Fibroblast of pulmonary artery (primary cell): ENCODE results near the gene RUVBL2.
A peak's percentile ranks its signal among the peaks of the same experiment; 100 is the strongest.
"Not testable (repeated sequence)": the region's sequence is repeated elsewhere in the genome, so short reads cannot be mapped to it uniquely, and the experiment has no call there.

Source experiments
- DNase-seq: peaks from one replicate; pipeline ENCODE4 v3.0.0-alpha.2; 2010; ENCODE audit warnings: low read depth
- H3K4me3 ChIP-seq: replicated peaks from 2 replicates; pipeline ENCODE4 v1.5.1; 2011; ENCODE audit warnings: low read depth, mild to moderate bottlenecking, control low read depth, low read length, moderate library complexity
- TF ChIP-seq, protein P1 (sequence below): IDR thresholded peaks from 2 replicates; pipeline ENCODE4 v1.5.1; 2011; ENCODE audit warnings: mild to moderate bottlenecking, control low read depth, low read length, inconsistent platforms; ENCODE audit errors: missing control alignments

The RUVBL2 gene

DNA sequence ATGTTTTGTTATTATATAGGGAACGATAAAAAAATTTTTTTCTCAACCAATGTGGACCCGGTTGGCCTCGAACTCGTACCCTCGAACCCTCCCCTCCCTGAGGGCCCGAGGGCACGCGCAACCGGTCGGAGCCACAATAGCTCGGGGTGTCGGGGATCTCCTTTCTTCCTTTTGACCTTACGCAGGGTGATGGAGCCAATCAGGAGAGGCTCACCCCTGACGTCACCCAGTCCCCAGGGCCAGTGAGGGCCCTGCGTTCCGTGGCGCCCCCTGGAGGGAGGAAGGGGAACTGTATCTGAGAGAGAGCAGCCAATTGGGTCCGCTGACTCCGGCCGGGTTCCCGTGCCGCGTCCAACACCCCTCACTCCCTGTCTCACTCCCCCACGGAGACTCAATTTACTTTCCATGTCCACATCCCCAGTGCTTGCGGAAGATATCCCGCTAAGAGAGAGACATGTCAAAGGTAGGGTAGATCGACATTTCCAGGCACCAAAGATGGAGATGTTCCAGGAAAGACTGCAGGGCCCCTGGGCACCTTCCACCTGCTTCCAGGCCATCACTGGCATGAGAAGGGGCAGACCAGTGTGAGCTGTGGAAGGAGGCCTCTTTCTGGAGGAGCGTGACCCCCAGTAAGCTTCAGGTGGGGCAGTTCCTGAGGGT is 38.1 kb downstream of the RUVBL2 start, which contains the start of gene CGB2:
CGB2 (plus strand) TSS at position 249 of the 660 bp plus-strand sequence; CDS start at position 455, 206 bp downstream.
- H3K4me3 ChIP-seq, DNase-seq: not testable (repeated sequence)
- TF ChIP-seq, protein P1, sequence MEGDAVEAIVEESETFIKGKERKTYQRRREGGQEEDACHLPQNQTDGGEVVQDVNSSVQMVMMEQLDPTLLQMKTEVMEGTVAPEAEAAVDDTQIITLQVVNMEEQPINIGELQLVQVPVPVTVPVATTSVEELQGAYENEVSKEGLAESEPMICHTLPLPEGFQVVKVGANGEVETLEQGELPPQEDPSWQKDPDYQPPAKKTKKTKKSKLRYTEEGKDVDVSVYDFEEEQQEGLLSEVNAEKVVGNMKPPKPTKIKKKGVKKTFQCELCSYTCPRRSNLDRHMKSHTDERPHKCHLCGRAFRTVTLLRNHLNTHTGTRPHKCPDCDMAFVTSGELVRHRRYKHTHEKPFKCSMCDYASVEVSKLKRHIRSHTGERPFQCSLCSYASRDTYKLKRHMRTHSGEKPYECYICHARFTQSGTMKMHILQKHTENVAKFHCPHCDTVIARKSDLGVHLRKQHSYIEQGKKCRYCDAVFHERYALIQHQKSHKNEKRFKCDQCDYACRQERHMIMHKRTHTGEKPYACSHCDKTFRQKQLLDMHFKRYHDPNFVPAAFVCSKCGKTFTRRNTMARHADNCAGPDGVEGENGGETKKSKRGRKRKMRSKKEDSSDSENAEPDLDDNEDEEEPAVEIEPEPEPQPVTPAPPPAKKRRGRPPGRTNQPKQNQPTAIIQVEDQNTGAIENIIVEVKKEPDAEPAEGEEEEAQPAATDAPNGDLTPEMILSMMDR = peak; percentile 20

DNA sequence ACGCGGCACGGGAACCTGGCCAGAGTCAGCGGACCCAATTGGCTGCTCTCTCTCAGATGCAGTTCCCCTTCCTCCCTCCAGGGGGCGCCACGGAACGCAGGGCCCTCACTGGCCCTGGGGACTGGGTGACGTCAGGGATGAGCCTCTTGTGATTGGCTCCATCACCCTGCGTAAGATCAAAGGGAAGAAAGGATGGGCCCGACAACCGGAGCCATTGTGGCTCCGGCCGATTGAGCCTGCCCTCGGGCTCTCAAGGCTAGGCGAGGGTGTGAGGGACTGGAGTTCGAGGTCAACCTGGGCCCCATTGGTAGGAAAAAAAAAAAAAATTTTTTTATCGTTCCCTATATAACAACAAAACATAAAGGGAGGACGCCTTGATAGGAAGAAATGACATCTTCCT is 43.1 kb downstream of the RUVBL2 start, which contains the start of gene CGB1:
CGB1 (minus strand) TSS at position 81 of the 400 bp plus-strand sequence. CDS start 184 bp downstream, outside the sequence.
- TF ChIP-seq, protein P1 = peak; percentile 32
- not testable (repeated sequence) for DNase-seq, H3K4me3 ChIP-seq

DNA sequence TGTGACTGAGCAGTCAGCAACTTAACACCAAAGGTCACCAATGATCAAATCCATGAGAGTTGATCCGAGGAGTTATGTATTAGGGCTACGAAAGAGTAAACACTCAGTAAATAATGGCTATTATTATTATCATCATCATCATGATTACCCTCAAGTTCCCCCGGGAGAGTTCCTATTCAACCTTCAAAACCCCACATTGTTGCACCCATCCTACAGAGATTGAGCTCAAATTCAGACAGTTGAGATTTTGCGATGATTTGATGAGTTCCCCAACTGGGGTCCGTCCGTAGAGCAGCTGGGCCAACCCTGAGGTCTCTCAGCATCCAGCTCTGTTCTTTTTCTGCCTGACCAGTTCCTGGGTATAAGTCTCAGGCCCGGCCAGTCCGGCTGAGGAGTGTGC is 44.4 kb downstream of the RUVBL2 start:
- not testable (repeated sequence) for DNase-seq, H3K4me3 ChIP-seq

DNA sequence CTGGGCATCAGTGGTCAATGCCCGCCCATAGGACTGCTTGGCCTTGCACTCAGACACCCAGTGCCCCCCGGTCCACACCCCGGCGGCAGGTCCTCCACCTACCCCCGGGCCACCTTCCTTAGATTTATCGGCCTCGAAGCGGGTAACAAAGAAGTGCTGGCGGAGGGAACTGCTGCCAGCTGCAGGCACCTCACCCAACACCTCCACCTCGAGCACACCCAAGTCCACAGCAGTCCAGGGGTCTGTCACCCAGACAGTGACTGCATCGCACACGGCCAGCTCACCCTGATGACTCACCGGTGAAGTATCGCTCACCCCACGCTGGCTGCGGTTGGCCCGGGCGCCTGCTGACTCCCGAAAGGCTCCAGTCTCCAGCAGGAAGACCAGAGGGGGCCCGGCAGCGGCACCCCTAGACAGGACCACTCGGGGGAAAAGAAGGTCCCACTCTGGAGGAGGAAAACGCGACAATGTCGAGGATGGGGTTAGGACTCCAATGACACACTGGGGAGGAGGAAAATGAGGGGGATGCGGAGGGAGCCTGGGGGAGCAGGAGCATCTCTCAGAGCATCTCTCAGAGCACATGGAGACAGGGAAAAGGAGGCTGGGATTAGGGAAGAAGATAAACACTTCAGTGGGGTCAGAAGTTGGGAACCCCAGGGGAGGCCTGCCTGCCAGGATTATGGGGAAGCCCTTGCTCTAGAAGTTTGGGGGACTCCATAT is 45.0 kb downstream of the RUVBL2 start:
- not testable (repeated sequence) for H3K4me3 ChIP-seq
- DNase-seq = peak; percentile 60

DNA sequence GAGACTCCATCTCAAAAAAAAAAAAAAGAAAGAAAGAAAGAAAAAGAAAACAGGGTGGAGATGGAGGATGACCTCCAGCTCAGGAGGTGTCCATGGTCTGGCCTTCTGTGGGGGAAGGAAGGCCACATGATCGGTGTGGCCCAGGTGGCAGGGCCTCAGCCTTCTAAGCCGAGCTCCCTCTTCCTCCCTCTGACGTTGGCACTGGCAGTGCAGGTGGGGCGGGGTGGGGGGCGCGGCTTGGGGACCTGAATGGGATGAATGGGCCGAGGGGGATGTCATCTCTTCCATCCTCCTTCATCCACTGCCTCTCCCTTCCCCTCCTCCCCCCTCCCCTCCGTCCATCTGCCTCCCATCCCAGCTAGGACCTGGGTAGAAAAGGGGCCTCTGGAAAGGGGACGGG is 46.0 kb downstream of the RUVBL2 start:
- H3K4me3 ChIP-seq = not testable (repeated sequence)

DNA sequence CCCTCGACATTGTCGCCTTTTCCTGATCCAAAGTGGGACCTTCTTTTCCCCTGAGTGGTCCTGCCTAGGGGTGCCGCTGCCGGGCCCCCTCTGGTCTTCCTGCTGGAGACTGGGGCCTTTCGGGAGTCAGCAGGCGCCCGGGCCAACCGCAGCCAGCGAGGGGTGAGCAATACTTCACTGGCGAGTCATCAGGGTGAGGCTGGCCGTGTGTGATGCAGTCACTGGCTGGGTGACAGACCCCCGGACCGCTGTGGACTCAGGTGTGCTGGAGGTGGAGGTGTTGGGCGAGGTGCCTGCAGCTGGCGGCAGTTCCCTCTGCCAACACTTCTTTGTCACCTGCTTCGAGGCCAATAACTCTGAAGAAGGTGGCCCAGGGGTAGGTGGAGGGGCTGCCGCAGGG is 48.5 kb downstream of the RUVBL2 start:
- DNase-seq = no peak
- H3K4me3 ChIP-seq = no peak overlapping the region
- TF ChIP-seq, protein P1 = no peak

More for the DNA sequence above, 46.0 kb downstream of the RUVBL2 start:
- DNase-seq = not testable (repeated sequence)

DNA sequence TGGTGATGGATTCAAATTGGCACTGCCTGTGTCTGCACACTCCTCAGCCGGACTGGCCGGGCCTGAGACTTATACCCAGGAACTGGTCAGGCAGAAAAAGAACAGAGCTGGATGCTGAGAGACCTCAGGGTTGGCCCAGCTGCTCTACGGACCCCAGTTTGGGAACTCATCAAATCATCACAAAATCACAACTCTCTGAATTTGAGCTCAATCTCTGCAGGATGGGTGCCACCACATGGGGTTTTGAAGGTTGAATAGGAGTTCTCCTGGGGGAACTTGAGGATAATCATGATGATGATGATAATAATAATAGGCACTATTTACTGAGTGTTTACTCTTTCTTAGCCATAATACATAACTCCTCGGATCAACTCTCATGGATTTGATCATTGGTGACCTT is 49.0 kb downstream of the RUVBL2 start:
- not testable (repeated sequence) for H3K4me3 ChIP-seq, DNase-seq

DNA sequence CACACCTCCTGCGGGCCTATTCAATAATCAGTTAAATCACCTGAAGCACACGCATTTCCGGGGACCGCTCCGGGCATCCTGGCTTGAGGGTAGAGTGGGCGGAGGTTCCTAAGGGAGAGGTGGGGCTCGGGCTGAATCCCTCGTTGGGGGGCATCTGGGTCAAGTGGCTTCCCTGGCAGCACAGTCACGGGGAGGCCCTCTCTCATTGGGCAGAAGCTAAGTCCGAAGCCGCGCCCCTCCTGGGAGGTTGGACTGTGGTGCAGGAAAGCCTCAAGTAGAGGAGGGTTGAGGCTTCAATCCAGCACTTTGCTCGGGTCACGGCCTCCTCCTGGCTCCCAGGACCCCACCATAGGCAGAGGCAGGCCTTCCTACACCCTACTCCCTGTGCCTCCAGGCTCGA is 49.9 kb downstream of the RUVBL2 start, which contains the start of gene CGB5:
CGB5 (plus strand) TSS at position 301 of the 400 bp plus-strand sequence. CDS start 362 bp downstream, outside the sequence.
- not testable (repeated sequence) for DNase-seq, H3K4me3 ChIP-seq

DNA sequence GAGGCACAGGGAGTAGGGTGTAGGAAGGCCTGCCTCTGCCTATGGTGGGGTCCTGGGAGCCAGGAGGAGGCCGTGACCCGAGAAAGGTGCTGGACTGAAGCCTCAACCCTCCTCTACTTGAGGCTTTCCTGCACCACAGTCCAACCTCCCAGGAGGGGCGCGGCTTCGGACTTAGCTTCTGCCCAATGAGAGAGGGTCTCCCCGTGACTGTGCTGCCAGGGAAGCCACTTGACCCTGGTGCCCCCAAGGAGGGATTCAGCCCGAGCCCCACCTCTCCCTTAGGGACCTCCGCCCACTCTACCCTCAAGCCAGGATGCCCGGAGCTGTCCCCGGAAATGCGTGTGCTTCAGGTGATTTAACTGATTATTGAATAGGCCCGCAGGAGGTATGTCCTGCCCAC is 55.3 kb downstream of the RUVBL2 start, which contains the start of gene CGB8:
CGB8 (minus strand) TSS at position 101 of the 400 bp plus-strand sequence. CDS start 372 bp downstream, outside the sequence.
- H3K4me3 ChIP-seq, DNase-seq: not testable (repeated sequence)

DNA sequence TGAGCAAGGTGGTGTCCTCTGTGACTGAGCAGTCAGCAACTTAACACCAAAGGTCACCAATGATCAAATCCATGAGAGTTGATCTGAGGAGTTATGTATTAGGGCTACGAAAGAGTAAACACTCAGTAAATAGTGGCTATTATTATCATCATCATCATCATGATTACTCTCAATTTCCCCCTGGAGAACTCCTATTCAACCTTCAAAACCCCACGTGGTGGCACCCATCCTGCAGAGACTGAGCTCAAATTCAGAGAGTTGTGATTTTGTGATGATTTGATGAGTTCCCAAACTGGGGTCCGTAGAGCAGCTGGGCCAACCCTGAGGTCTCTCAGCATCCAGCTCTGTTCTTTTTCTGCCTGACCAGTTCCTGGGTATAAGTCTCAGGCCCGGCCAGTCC is 56.1 kb downstream of the RUVBL2 start:
- not testable (repeated sequence) for DNase-seq, H3K4me3 ChIP-seq

DNA sequence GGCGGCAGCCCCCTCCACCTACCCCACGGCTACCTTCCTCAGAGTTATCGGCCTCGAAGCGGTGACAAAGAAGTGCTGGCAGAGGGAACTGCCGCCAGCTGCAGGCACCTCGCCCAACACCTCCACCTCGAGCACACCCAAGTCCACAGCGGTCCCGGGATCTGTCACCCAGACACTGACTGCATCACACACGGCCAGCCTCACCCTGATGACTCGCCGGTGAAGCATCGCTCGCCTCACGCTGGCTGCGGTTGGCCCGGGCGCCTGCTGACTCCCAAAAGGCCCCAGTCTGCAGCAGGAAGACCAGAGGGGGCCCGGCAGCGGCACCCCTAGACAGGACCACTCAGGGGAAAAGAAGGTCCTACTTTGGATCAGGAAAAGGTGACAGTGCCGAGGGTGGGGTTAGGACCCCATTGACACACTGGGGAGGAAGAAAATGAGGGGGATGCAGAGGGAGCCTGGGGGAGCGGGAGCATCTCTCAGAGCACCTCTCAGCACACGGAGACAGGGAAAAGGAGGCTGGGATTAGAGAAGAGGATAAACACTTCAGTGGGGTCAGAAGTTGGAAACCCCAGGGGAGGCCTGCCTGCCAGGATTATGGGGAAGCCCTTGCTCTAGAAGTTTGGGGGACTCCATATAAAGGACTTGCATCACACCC is 56.8 kb downstream of the RUVBL2 start:
- DNase-seq, H3K4me3 ChIP-seq: not testable (repeated sequence)
